H1 (cell line): ENCODE results near the gene SOX13. TPM values are rescaled to one million over a fixed set of nuclear protein-coding genes. Genes with fewer than 3 reads are reported as not detected.

Experiments used
- CTCF ChIA-PET: fragments of 300-600 bp; sonication (Branson Sonifier 250); formaldehyde crosslinking; loops from one replicate; lab custom pipeline; 2021; ENCODE audit not compliant: partially characterized antibody; lab: Charles Lee
- POLR2A ChIA-PET: fragments of 300-600 bp; sonication (Branson Sonifier 250); formaldehyde crosslinking; loops from one replicate; lab custom pipeline; 2021; ENCODE audit warnings: inconsistent platforms; ENCODE audit not compliant: partially characterized antibody; lab: Charles Lee
- DNase-seq, 2 experiments: peaks; one replicate each; pipeline versions ENCODE4 v3.0.0 to v3.0.0-alpha.2; 2010 to 2022; ENCODE audit warnings: low spot score in 2 of 2, low read depth in 1 of 2, mixed read lengths in 1 of 2
- FAIRE-seq: peaks from 2 replicates; lab custom pipeline; 2011; peaks lifted over from hg19 to GRCh38; lab: Jason Lieb, UNC
- H2AFZ ChIP-seq: 2 replicates; pipeline ENCODE4 v1.8.1; 2012; ENCODE audit warnings: low read length, inconsistent platforms
- H2AK5ac ChIP-seq: 2 replicates; pipeline ENCODE4 v1.6.1; 2013; ENCODE audit warnings: low read depth, low read length
- H2BK120ac ChIP-seq: replicated peaks from 2 replicates; pipeline ENCODE3; 2013; ENCODE audit warnings: low read depth, low read length, inconsistent platforms
- H2BK12ac ChIP-seq: 2 replicates; pipeline ENCODE4 v1.6.1; 2013; ENCODE audit warnings: low read depth, low read length
- H2BK15ac ChIP-seq: 2 replicates; pipeline ENCODE4 v1.6.1; 2013; ENCODE audit warnings: low read length
- H2BK20ac ChIP-seq: 2 replicates; pipeline ENCODE4 v1.6.1; 2013; ENCODE audit warnings: low read length
- H2BK5ac ChIP-seq: 2 replicates; pipeline ENCODE4 v1.6.1; 2013; ENCODE audit warnings: low read depth, low read length
- H3K14ac ChIP-seq: 2 replicates; pipeline ENCODE4 v1.6.1; 2013; ENCODE audit warnings: inconsistent platforms; ENCODE audit not compliant: insufficient read length
- H3K18ac ChIP-seq: 2 replicates; pipeline ENCODE4 v1.6.1; 2013; ENCODE audit warnings: low read length; ENCODE audit errors: extremely low read depth
- H3K23ac ChIP-seq: 2 replicates; pipeline ENCODE4 v1.6.1; 2013; ENCODE audit warnings: inconsistent platforms; ENCODE audit not compliant: insufficient read length
- H3K23me2 ChIP-seq: 2 replicates; pipeline ENCODE4 v1.6.1; 2013; ENCODE audit warnings: low read depth, low read length
- H3K27ac ChIP-seq: 2 replicates; pipeline ENCODE4 v1.6.1; 2011; ENCODE audit warnings: low read depth, low read length, inconsistent platforms
- H3K27me3 ChIP-seq, 4 experiments: replicated peaks in 1 of 4; 1 replicate in 1 of 4; 2 replicates in 3 of 4; pipeline versions ENCODE4 v1.6.1 to v1.8.1; 2011 to 2013; ENCODE audit warnings: low read length in 3 of 4, mild to moderate bottlenecking in 3 of 4, inconsistent platforms in 2 of 4, mixed read lengths in 2 of 4, moderate library complexity in 1 of 4; ENCODE audit not compliant: control insufficient read depth in 3 of 4, insufficient read depth in 3 of 4; ENCODE audit errors: extremely low read depth in 1 of 4
- H3K36me3 ChIP-seq, 4 experiments: 2 replicates each; pipeline versions ENCODE4 v1.6.1 to v1.8.1; 2011 to 2013; ENCODE audit warnings: mild to moderate bottlenecking in 4 of 4, low read length in 3 of 4, moderate library complexity in 2 of 4, control low read depth in 1 of 4, inconsistent platforms in 1 of 4; ENCODE audit not compliant: insufficient read depth in 4 of 4, control insufficient read depth in 2 of 4
- H3K4ac ChIP-seq: replicated peaks from 2 replicates; pipeline ENCODE3; 2013; ENCODE audit warnings: low read length, low read depth, mixed read lengths, inconsistent platforms; ENCODE audit not compliant: insufficient read length
- H3K4me1 ChIP-seq, 4 experiments: replicated peaks in 1 of 4; 1 replicate in 1 of 4; 2 replicates in 3 of 4; pipeline versions ENCODE4 v1.6.1 to v1.8.1; 2011 to 2013; ENCODE audit warnings: low read length in 3 of 4, inconsistent platforms in 2 of 4, mixed read lengths in 1 of 4; ENCODE audit not compliant: insufficient read depth in 4 of 4, control insufficient read depth in 3 of 4
- H3K4me2 ChIP-seq, 2 experiments: 2 replicates each; pipeline versions ENCODE4 v1.6.1 to v1.8.1; 2011 to 2013; ENCODE audit warnings: low read depth in 2 of 2, low read length in 2 of 2, control low read depth in 1 of 2, inconsistent platforms in 1 of 2, mild to moderate bottlenecking in 1 of 2; ENCODE audit not compliant: insufficient read depth in 1 of 2
- H3K4me3 ChIP-seq, 4 experiments: fragments of 200-600, 300-600 bp in 1 of 4; sonication (generic), shearing (Covaris generic), sonication (Bioruptor Twin) in 1 of 4; 2 replicates each; pipeline versions ENCODE4 v1.5.1 to v1.8.1; 2011 to 2016; ENCODE audit warnings: low read length in 4 of 4, low read depth in 3 of 4, control low read depth in 2 of 4, inconsistent platforms in 2 of 4, mild to moderate bottlenecking in 2 of 4, mixed read lengths in 1 of 4, moderate library complexity in 1 of 4; ENCODE audit not compliant: insufficient read depth in 2 of 4; ENCODE audit errors: extremely low read depth in 1 of 4
- H3K56ac ChIP-seq: replicated peaks from 2 replicates; pipeline ENCODE3; 2013; ENCODE audit warnings: low read depth, mild to moderate bottlenecking, mixed read lengths, low read length, inconsistent platforms; ENCODE audit not compliant: insufficient read length
- H3K79me1 ChIP-seq: 2 replicates; pipeline ENCODE4 v1.6.1; 2013; ENCODE audit warnings: low read depth, low read length, control low read depth
- H3K79me2 ChIP-seq, 2 experiments: 2 replicates each; pipeline versions ENCODE4 v1.6.1 to v1.8.1; 2012 to 2013; ENCODE audit warnings: low read length in 2 of 2, mild to moderate bottlenecking in 2 of 2, inconsistent platforms in 1 of 2; ENCODE audit not compliant: insufficient read depth in 2 of 2, control insufficient read depth in 1 of 2
- H3K9ac ChIP-seq, 4 experiments: replicated peaks in 1 of 4; 1 replicate in 1 of 4; 2 replicates in 3 of 4; pipeline versions ENCODE4 v1.6.1 to v1.8.1; 2011 to 2013; ENCODE audit warnings: low read depth in 3 of 4, low read length in 3 of 4, control low read depth in 2 of 4, mild to moderate bottlenecking in 2 of 4, moderate library complexity in 2 of 4, inconsistent platforms in 1 of 4; ENCODE audit errors: extremely low read depth in 1 of 4
- H3K9me3 ChIP-seq, 2 experiments: 2 replicates each; pipeline versions ENCODE4 v1.6.1 to v1.8.1; 2012 to 2013; ENCODE audit warnings: mild to moderate bottlenecking in 2 of 2, moderate library complexity in 2 of 2, control low read depth in 1 of 2, inconsistent platforms in 1 of 2, low read depth in 1 of 2, low read length in 1 of 2, mixed read lengths in 1 of 2; ENCODE audit not compliant: insufficient read depth in 2 of 2
- H4K20me1 ChIP-seq, 2 experiments: replicated peaks in 1 of 2; 2 replicates each; pipeline versions ENCODE3 to v1.8.1; 2011 to 2013; ENCODE audit warnings: inconsistent platforms in 2 of 2, low read length in 2 of 2, mild to moderate bottlenecking in 1 of 2; ENCODE audit not compliant: insufficient read depth in 2 of 2, control insufficient read depth in 1 of 2
- H4K5ac ChIP-seq: 2 replicates; pipeline ENCODE4 v1.6.1; 2013; ENCODE audit warnings: low read length, low read depth, mixed read lengths, inconsistent platforms; ENCODE audit not compliant: insufficient read length
- H4K8ac ChIP-seq: 2 replicates; pipeline ENCODE4 v1.8.0; 2013; ENCODE audit warnings: mild to moderate bottlenecking, moderate library complexity, low read length, inconsistent platforms; ENCODE audit not compliant: insufficient read depth; ENCODE audit errors: extremely low read depth
- H4K91ac ChIP-seq: replicated peaks from 2 replicates; pipeline ENCODE3; 2013; ENCODE audit warnings: low read length, mixed read lengths, inconsistent platforms; ENCODE audit not compliant: insufficient read length
- BCL11A ChIP-seq, 2 experiments: IDR thresholded peaks; one replicate each; pipeline ENCODE4 v1.6.1; 2011; ENCODE audit warnings: low read depth in 2 of 2, low read length in 2 of 2, mild to moderate bottlenecking in 2 of 2
- EZH2 ChIP-seq: fragments of 200-600 bp; sonication (generic); IDR thresholded peaks from 2 replicates; pipeline ENCODE4 v1.7.1; 2012; ENCODE audit warnings: low read depth, mild to moderate bottlenecking, moderate library complexity, low read length, inconsistent platforms; ENCODE audit not compliant: severe bottlenecking
- NRF1 ChIP-seq: IDR thresholded peaks from 2 replicates; pipeline ENCODE4 v1.6.1; 2011; ENCODE audit warnings: mild to moderate bottlenecking, low read depth, low read length, improper control_type of control experiment
- PHF8 ChIP-seq: fragments of 200-600 bp; sonication (generic); conservative IDR thresholded peaks from 2 replicates; pipeline ENCODE4 v1.7.1; 2012; ENCODE audit warnings: low read depth, mild to moderate bottlenecking, inconsistent platforms, low read length, moderate library complexity
- POU5F1 ChIP-seq: IDR thresholded peaks from 2 replicates; pipeline ENCODE4 v1.6.1; 2011; ENCODE audit warnings: low read depth, mild to moderate bottlenecking, low read length, moderate library complexity
- RBBP5 ChIP-seq: IDR thresholded peaks from 2 replicates; pipeline ENCODE4 v1.7.1; 2012; ENCODE audit warnings: low read depth, mild to moderate bottlenecking, inconsistent platforms, low read length, moderate library complexity, borderline replicate concordance
- SUZ12 ChIP-seq: fragments of 200-600 bp; sonication (generic); IDR thresholded peaks from 2 replicates; pipeline ENCODE4 v1.6.1; 2012; ENCODE audit warnings: mild to moderate bottlenecking, inconsistent platforms, low read length, moderate library complexity, mixed read lengths
- TAF1 ChIP-seq: IDR thresholded peaks from 2 replicates; pipeline ENCODE4 v1.6.1; 2011; ENCODE audit warnings: mild to moderate bottlenecking, low read depth, low read length
- ZNF274 ChIP-seq: IDR thresholded peaks from 2 replicates; pipeline ENCODE4 v1.7.0; 2012; ENCODE audit warnings: low read length, borderline replicate concordance; ENCODE audit errors: extremely low read depth
- WGBS, 2 experiments: shearing (Covaris generic) in 1 of 2; methylation state at CpG; one replicate each; pipeline versions ENCODE4 v1.1.6 to v1.1.7; 2013 to 2015; ENCODE audit warnings: low lambda C conversion rate in 2 of 2, mixed read lengths in 2 of 2, inconsistent platforms in 1 of 2, low coverage in 1 of 2, missing lambda C conversion rate in 1 of 2; ENCODE audit not compliant: insufficient replicate concordance in 2 of 2, insufficient coverage in 1 of 2, insufficient read length in 1 of 2; ENCODE audit errors: extremely low coverage in 1 of 2, missing lambda C conversion rate in 1 of 2; 5-methylcytosine and 5-hydroxymethylcytosine counted together
- polyA plus RNA-seq, 7 experiments: library from polyadenylated mRNA; depleted of rRNA in 3 of 7; stranded (reverse) in 5 of 7; unstranded in 2 of 7; fragments of >200 nt in 5 of 7; fragments of 200-250 nt in 2 of 7; gene quantifications; 1 replicate in 5 of 7; 2 replicates in 1 of 7; 4 replicates in 1 of 7; pipeline versions ENCODE4 v1.2.1 to v1.2.3, GENCODE V29; 2011 to 2013; ENCODE audit warnings: missing spikeins in 2 of 7, mixed read lengths in 2 of 7
- total RNA-seq: library from RNA; stranded (reverse); fragmentation: NEBNext Ultra II Directional; extraction: Animal tissue kit (Norgen Biotek cat#: 25700); gene quantifications from 2 replicates; pipeline ENCODE4 v1.2.1, GENCODE V29; 2021

Gene SOX13
- total and polyA plus RNA-seq, 2 of the 8 experiments (the other 6 are each of a cell fraction or from before 2014, with no cell fraction given): 113 to 173 TPM

DNA sequence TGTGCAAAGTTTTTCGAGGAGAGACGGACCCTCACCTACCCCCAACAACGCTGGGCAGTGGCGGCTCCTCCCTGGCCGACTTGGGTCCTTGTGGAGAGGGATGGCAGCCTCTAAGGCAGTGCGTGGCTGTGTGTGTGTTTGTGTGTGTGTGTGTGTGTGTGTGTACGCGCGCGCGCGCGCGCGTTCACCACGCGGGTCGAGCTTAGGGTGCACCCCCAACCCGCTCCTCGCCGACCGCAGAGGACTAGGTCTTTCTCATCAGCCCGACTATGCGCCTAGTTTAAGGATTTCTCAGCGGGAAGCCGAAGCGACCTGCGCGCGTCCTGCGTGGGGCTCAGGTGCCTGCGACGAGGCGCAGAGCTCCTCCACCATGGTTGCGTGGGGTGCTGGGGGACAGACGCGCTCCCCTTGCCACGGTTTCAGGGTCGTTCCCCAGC lies 940 bp downstream of the SOX13 start:
- FAIRE-seq: no peak
- H2AFZ ChIP-seq: no peak overlapping the region
- H3K4me1 ChIP-seq: peaks cover 13 to 31% (median 29%) of the 10 kb centered on the region in 4 experiments
- peaks cover 9% of the 10 kb centered on the region; the same call in 1 of the 2 replicates for H3K79me1 ChIP-seq
- H3K56ac ChIP-seq: peak overlapping the region; percentile 83
- peak overlapping the region; percentile 81; the same call in 1 of the 2 replicates for H2BK5ac ChIP-seq
- no peaks in the 10 kb centered on the region for H3K27me3 ChIP-seq
- no peaks in the 10 kb centered on the region for H3K9me3 ChIP-seq
- DNase-seq: no peak
- H4K5ac ChIP-seq: peak overlapping the region; percentile 51
- H2BK15ac ChIP-seq: peak overlapping the region; percentile 100
- H3K23me2 ChIP-seq: peaks cover 23% of the 10 kb centered on the region
- WGBS, 2 experiments: 2% methylated on average over 19 of the region's 39 CpGs; no CpG with 5 or more reads in 1 of the 2 experiments
- peak overlapping the region; percentile 57; the same call in 1 of the 2 replicates for H4K8ac ChIP-seq
- peak overlapping the region; percentile 97 for H3K18ac ChIP-seq
- no peak overlapping the region for H2BK120ac ChIP-seq
- H3K14ac ChIP-seq: peak overlapping the region; percentile 90
- peak overlapping the region; percentile 90 to 98 (median 94) for H3K4me3 ChIP-seq
- peak overlapping the region; percentile 86 to 95 for H3K4me2 ChIP-seq
- H3K36me3 ChIP-seq: no peaks in the 10 kb centered on the region
- H3K9ac ChIP-seq: peak overlapping the region; percentile 74 to 89 (median 82)
- H2AK5ac ChIP-seq: peak overlapping the region; percentile 65; the same call in 1 of the 2 replicates
- H2BK12ac ChIP-seq: peak overlapping the region; percentile 98
- peak overlapping the region; percentile 61; the same call in 1 of the 2 replicates for H2BK20ac ChIP-seq
- peak overlapping the region; percentile 96 for H3K4ac ChIP-seq
- ChIA-PET POLR2A (interaction anchor here (0.9 to 12.9 kb wide), 16 partner anchors 10 to 211 kb away, joined by 3 to 101 read pairs (median 6); no protein-coding TSS in a partner anchor), CTCF (interaction anchor here (0.6 to 10.2 kb wide), 10 partner anchors 13 to 687 kb away, joined by 3 to 107 read pairs (median 5); no protein-coding TSS in a partner anchor)
- H4K20me1 ChIP-seq: peaks cover 7 to 26% of the 10 kb centered on the region in 2 experiments
- H4K91ac ChIP-seq: peak overlapping the region; percentile 95
- H3K79me2 ChIP-seq: peaks cover 34 to 47% of the 10 kb centered on the region in 2 experiments
- H3K27ac ChIP-seq: peak overlapping the region; percentile 26; the same call in 1 of the 2 replicates
- TF ChIP-seq PHF8: 0 out of 2 replicates have a peak, but pooled peaks have one; percentile 9
- TF ChIP-seq RBBP5: peak; percentile 38; the same call in 1 of the 2 replicates
- no peak for TF ChIP-seq POU5F1
- no peak for TF ChIP-seq BCL11A (IDR thresholded peaks at IDR 0.05; ENCODE audit: low read depth in 2 of 2, low read length in 2 of 2)
- no peak for TF ChIP-seq TAF1
- TF ChIP-seq NRF1: no peak
- no peak for TF ChIP-seq EZH2
- 0 out of 2 replicates have a peak, but pooled peaks have one; percentile 27 for TF ChIP-seq SUZ12
- TF ChIP-seq ZNF274: no peak
- TF ChIP-seq, all 59 proteins: peak for 3
- no peak overlapping the region for H3K23ac ChIP-seq
